Activated T-helper 1 cell treated with anti-CD3 and anti-CD28 coated beads, Interleukin-12 subunit alpha, Interleukin-12 subunit beta, Interleukin-2, Interleukin-4 antibody, amounts not matched to agents 30 ng/mL and 10 ng/mL and 1 ng/mL, durations not matched to agents 14 hours and 24 hours and 36 hours (primary cell): Measurements from ENCODE around the gene ATP1A2. TPM values are rescaled to one million over a fixed set of nuclear protein-coding genes. Genes with fewer than 3 reads are reported as not detected.

Source experiments
- DNase-seq: peaks from one replicate; pipeline ENCODE4 v3.0.0; 2021; ENCODE audit warnings: low spot score
- H3K27ac Mint-ChIP-seq: one replicate; pipeline ENCODE4 v1.8.0; 2021; ENCODE audit warnings: mild to moderate bottlenecking, mixed read lengths
- H3K27me3 Mint-ChIP-seq: one replicate; pipeline ENCODE4 v1.8.0; 2022; ENCODE audit warnings: mild to moderate bottlenecking, moderate library complexity, mixed read lengths; ENCODE audit not compliant: insufficient read depth
- H3K36me3 Mint-ChIP-seq: one replicate; pipeline ENCODE4 v1.8.0; 2021; ENCODE audit warnings: low read depth, mixed read lengths
- H3K4me1 Mint-ChIP-seq: one replicate; pipeline ENCODE4 v1.8.0; 2021; ENCODE audit warnings: low read depth, mixed read lengths
- H3K4me3 Mint-ChIP-seq: one replicate; pipeline ENCODE4 v1.8.0; 2021; ENCODE audit warnings: mild to moderate bottlenecking, moderate library complexity, mixed read lengths
- H3K9me3 Mint-ChIP-seq: one replicate; pipeline ENCODE4 v1.8.0; 2021; ENCODE audit warnings: mixed read lengths
- intact Hi-C: fragments of 100-400 bp; cut with micrococcal nuclease; formaldehyde crosslinking; loops from one replicate; pipeline ENCODE4 v1.15.1; 2024
- total RNA-seq: library from RNA; stranded (reverse); gene quantifications from 2 replicates; pipeline ENCODE4 v1.2.3, GENCODE V29; 2022

The ATP1A2 gene
- total RNA-seq, 1 donor from 2014 or later, result not detected

DNA sequence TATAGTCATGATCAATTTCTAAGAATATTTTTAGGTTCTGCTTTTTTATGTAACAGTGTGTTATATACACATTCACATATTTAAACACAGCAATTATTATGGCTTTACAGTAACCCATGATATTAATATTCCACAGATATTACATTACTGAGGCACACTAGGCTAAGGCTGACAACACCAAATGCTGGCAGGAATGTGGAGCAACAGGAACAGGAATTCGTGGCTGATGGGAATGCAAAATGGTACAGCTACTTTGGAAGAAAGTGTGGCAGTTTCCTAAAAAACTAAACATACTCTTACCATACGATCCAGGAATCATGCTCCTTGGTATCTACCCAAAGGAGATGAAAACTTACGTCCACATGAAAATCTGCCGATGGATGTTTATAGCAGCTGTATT lies 36.1 kb upstream of the ATP1A2 start:
- no peak for DNase-seq
- H3K4me3 Mint-ChIP-seq, result no peak overlapping the region
- H3K9me3 Mint-ChIP-seq, result no peaks in the 10 kb centered on the region
- intact Hi-C loops, result no loop called here
- H3K36me3 Mint-ChIP-seq, result no peaks in the 10 kb centered on the region
- peaks cover 55% of the 10 kb centered on the region for H3K27me3 Mint-ChIP-seq
- peaks cover 20% of the 10 kb centered on the region for H3K4me1 Mint-ChIP-seq
- no peak overlapping the region for H3K27ac Mint-ChIP-seq

DNA sequence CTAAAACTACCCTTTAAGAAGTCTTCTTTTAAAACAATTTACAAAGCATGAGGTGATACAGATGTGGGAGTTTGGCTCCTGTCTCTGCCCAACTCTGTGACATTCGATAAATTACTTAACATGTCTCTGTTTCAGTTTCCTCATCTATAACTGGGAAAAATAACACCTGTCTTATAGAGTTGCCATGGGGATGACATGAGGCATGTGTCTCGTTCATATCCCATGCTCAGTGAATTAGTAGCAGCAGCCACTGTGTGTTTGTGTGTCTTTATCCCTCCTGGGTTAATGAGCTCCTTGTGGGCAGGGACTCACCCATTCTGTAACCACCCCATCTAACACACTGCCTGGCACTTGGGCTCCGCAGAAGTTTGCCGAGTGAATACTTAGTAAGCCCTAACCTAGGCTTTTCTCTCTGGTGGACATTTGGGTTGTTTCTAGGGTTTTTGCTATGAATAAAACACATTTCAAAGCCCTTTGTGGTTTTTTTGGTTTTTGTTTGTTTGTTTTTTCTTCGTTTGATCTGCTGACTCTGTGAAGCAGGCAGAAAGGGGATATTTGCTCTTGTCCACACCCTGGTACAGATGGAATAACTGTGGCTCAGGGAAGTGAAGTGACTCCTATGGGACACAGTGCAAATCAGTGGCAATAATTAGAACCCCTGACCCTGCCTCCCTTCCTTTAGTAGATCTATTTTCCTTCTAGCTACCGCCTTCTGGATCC lies 35.0 kb upstream of the ATP1A2 start:
- intact Hi-C loops, result no loop called here
- H3K27ac Mint-ChIP-seq, result no peak overlapping the region

DNA sequence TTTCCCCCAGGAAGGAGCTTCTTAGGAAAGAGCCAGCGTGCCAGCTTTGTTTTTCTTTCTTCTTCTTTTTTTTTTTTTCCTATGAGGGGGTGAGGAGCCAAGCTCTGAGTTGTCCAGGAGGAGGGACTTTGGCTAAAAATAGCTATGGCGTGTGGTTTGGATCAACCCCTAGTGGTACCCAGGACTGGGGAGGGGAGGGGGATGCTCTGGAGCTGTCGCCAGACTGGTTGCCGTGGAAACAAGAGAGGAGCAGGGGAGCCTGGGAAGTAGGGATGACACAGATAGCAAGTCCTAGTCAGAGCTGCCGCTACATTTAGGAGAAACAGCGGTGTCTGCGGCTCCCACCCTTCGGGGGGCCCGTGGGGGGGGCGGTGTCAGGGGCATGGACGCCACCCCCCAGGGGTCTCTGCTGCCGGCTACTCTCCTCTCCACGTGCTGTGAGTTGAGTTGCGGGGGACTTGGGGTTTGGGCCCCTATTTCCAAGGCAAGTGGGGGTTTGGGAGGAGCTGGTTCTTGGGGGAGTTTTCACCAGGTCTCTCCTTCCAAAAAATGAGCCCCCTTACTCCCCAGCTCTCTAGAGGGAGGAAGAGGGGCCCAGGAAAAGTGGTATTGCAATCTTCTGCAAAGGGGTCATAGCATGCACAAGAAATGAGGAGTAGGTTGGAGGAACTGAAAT lies 34.2 kb upstream of the ATP1A2 start, which contains the start of gene KCNJ9:
Gene KCNJ9 (plus strand): TSS at position 278 of the 676 bp plus-strand sequence. CDS start 2,493 bp downstream, outside the sequence.
- Mint-ChIP-seq H3K27ac (no peak within 1 kb of the TSS), H3K9me3 (no peaks in the 10 kb centered on the region), H3K27me3 (peaks cover 54% of the 10 kb centered on the region), H3K36me3 (no peaks in the 10 kb centered on the region), H3K4me1 (peaks cover 28% of the 10 kb centered on the region), H3K4me3 (no peak within 1 kb of the TSS)
- no peak for DNase-seq
- intact Hi-C loops, result no loop called here

More for the DNA sequence above, 35.0 kb upstream of the ATP1A2 start:
- Mint-ChIP-seq H3K4me3 (no peak overlapping the region), H3K4me1 (peaks cover 23% of the 10 kb centered on the region), H3K9me3 (no peaks in the 10 kb centered on the region), H3K36me3 (no peaks in the 10 kb centered on the region), H3K27me3 (peaks cover 57% of the 10 kb centered on the region)
- no peak for DNase-seq

DNA sequence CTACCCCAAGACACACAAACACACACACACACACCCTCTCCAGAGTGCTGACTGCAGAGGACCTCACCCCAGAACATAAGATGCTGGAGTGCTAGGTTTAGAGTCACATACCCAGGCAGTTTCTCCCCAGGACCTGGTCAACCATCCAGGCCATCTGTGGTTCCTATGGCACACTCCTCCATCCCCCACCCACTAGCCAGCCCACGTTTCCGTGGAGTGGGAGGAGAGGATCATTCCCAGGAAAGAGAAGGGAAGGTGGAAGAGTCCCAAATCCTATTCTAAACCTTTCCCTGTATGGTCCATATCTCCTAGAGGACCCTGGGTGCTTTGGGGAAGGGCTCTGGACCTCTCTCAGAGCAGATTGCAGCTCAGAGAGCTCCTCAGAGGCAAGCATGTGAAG lies 33.1 kb upstream of the ATP1A2 start:
- Mint-ChIP-seq H3K27me3 (peaks cover 51% of the 10 kb centered on the region), H3K4me1 (peaks cover 28% of the 10 kb centered on the region), H3K9me3 (no peaks in the 10 kb centered on the region), H3K4me3 (no peak overlapping the region), H3K36me3 (no peaks in the 10 kb centered on the region), H3K27ac (no peak overlapping the region)
- no peak for DNase-seq
- intact Hi-C loops, result no loop called here

DNA sequence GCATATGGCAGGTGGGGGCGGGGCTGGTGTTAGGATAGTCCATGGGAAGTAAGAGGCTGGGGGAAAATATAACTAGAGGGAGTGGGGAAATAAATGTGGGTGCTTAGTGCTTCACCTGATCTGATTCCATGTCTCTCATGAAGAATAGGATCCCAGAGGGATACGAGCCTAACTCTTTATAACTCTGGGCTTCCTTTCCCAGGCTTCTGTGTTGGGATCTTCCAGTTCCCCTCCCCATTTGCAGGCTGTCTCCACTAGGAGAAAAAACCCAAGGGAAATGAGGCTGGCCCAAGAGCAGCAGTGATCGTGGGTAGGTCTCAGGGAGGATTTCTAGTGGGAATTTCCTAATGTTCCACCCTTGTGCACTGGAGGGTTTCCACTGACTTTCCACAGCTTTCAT lies 32.6 kb upstream of the ATP1A2 start:
- Mint-ChIP-seq H3K9me3 (no peaks in the 10 kb centered on the region), H3K27ac (no peak overlapping the region), H3K4me3 (peak overlapping the region; percentile 15), H3K4me1 (peaks cover 28% of the 10 kb centered on the region), H3K27me3 (peaks cover 50% of the 10 kb centered on the region), H3K36me3 (no peaks in the 10 kb centered on the region)
- intact Hi-C loops, result no loop called here
- DNase-seq, result no peak

DNA sequence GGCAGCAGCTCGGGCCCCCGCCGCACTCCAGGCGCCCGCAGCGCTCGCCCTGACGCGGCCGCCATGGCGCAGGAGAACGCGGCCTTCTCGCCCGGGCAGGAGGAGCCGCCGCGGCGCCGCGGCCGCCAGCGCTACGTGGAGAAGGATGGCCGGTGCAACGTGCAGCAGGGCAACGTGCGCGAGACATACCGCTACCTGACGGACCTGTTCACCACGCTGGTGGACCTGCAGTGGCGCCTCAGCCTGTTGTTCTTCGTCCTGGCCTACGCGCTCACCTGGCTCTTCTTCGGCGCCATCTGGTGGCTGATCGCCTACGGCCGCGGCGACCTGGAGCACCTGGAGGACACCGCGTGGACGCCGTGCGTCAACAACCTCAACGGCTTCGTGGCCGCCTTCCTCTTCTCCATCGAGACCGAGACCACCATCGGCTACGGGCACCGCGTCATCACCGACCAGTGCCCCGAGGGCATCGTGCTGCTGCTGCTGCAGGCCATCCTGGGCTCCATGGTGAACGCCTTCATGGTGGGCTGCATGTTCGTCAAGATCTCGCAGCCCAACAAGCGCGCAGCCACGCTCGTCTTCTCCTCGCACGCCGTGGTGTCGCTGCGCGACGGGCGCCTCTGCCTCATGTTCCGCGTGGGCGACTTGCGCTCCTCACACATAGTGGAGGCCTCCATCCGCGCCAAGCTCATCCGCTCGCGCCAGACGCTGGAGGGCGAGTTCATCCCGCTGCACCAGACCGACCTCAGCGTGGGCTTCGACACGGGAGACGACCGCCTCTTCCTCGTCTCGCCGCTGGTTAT lies 31.4 kb upstream of the ATP1A2 start:
- Mint-ChIP-seq H3K4me1 (peaks cover 22% of the 10 kb centered on the region), H3K36me3 (no peaks in the 10 kb centered on the region), H3K27ac (no peak overlapping the region), H3K9me3 (no peaks in the 10 kb centered on the region), H3K4me3 (peak overlapping the region; percentile 52), H3K27me3 (peaks cover 40% of the 10 kb centered on the region)
- intact Hi-C loops, result loop anchor here (1.0 kb wide), 3 partner anchors 38 to 148 kb away; no protein-coding TSS in a partner anchor
- DNase-seq, result peak; percentile 64

DNA sequence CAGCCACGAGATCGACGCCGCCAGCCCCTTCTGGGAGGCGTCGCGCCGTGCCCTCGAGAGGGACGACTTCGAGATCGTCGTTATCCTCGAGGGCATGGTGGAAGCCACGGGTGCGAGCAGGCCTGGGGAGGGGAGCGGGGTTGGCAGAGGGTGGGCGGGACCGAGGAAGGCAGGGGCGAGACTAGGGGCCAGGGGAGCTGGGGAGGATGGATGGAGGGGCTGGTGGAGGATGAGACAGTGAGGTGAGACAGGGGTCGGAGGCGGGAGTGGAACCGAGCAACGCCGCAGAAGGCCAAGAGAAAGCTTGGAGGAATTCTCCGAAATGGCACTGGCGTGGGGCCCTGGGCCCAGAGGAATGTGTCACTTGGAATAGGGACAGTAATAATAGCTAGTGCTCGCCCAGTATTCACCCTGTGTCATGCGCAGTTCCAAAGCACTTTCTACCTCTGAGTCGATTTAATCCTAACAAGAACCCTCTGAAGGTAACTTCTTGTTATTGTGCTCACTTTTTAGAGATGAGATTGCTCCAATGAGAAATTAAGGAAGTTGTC lies 30.7 kb upstream of the ATP1A2 start:
- intact Hi-C loops, result loop anchor here (1.0 kb wide), 6 partner anchors 14 to 291 kb away; partner anchors contain the start of gene KCNJ10
- Mint-ChIP-seq H3K36me3 (no peaks in the 10 kb centered on the region), H3K27me3 (peaks cover 34% of the 10 kb centered on the region), H3K9me3 (no peaks in the 10 kb centered on the region), H3K4me1 (peaks cover 22% of the 10 kb centered on the region), H3K27ac (no peak overlapping the region), H3K4me3 (no peak overlapping the region)
- DNase-seq, result no peak

DNA sequence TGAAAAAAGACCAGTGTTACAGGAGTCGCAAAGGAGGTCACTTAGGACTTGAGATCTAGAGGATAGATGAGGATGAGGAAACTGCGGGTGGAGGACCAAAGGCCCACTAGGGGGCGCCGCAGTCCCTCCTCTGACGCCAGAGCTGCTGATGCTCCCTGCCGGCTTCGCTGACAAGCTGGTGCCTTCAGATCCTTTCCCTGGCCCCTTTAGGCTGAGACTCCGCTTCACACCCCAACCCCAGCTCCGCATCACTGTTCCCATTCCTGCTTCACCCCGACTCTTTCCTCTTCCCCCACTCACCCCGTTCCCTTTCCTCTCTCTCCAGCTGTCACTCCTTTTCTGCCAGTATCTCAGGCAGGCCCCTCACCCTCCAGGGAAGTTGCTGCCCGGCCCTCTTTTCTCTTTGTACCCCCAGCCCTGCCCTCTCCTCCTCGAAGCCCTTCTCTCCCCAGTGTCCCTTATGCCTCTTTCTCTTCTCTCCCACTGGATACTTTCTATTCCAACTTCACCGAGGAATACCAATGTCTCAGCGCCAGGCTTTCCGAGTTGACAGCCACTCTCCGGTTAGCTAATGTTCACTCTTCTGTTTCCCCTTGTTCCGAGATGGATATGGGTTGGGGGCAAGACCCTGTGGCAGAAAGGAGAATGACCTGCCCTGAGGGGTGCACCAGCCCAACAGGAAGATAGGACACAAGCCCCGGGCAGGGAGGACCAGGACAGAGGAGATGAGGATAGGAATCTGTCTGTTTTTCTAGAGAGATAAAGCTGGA lies 29.7 kb upstream of the ATP1A2 start:
- Mint-ChIP-seq H3K4me3 (no peak overlapping the region), H3K36me3 (no peaks in the 10 kb centered on the region), H3K9me3 (no peaks in the 10 kb centered on the region), H3K27ac (no peak overlapping the region), H3K27me3 (peaks cover 26% of the 10 kb centered on the region), H3K4me1 (peaks cover 17% of the 10 kb centered on the region)
- DNase-seq, result peak; percentile 56
- intact Hi-C loops, result loop anchor here (1.0 kb wide), 3 partner anchors 13 to 290 kb away; partner anchors contain the start of gene KCNJ10

DNA sequence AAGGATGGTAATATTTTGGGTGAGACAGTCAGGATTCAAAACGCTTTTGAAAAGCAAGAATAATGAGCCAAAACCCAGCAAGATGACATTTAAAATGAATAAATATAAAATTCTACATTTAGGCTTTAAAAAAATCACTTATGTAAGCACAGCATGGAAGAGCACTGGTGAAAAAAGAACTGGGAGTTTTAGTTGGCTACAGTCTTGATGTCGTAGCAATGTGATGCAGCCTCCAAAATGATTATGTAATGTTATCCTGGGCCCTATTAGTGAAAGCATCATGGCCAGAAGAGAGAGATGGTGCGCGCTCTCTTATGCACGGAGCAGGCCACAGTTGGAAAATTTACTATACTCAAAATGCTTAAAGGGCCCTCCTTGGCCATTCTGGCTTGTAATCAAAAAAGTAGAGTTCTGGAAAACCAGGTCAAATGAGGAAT lies 29.1 kb upstream of the ATP1A2 start:
- Mint-ChIP-seq H3K4me1 (peaks cover 12% of the 10 kb centered on the region), H3K27me3 (peaks cover 20% of the 10 kb centered on the region), H3K9me3 (no peaks in the 10 kb centered on the region), H3K4me3 (no peak overlapping the region), H3K36me3 (no peaks in the 10 kb centered on the region), H3K27ac (no peak overlapping the region)
- DNase-seq, result no peak
- intact Hi-C loops, result no loop called here

DNA sequence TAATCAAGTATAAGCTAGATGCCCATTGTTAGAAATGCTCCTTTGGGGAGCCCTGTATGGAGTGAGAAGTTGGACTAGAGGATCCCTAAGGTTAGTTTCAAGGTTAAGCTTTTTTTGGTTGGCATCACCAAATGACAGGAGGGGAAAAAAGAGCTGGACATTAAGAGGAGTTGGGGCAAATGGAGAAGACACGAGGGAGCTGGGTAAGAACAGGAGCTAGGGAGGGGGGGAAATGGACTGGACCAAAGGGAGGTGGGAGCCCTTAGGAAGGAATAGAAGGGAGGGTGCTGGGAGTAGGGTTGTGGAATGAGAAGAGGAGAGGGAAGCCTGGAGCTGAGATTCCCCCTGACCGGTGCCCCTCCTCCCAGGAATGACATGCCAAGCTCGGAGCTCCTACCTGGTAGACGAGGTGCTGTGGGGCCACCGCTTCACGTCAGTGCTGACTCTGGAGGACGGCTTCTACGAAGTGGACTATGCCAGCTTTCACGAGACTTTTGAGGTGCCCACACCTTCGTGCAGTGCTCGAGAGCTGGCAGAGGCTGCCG lies 28.4 kb upstream of the ATP1A2 start:
- Mint-ChIP-seq H3K4me3 (no peak overlapping the region), H3K4me1 (peaks cover 12% of the 10 kb centered on the region), H3K36me3 (peaks cover 2% of the 10 kb centered on the region), H3K9me3 (no peaks in the 10 kb centered on the region), H3K27me3 (peaks cover 16% of the 10 kb centered on the region), H3K27ac (no peak overlapping the region)
- DNase-seq, result no peak
- intact Hi-C loops, result no loop called here

DNA sequence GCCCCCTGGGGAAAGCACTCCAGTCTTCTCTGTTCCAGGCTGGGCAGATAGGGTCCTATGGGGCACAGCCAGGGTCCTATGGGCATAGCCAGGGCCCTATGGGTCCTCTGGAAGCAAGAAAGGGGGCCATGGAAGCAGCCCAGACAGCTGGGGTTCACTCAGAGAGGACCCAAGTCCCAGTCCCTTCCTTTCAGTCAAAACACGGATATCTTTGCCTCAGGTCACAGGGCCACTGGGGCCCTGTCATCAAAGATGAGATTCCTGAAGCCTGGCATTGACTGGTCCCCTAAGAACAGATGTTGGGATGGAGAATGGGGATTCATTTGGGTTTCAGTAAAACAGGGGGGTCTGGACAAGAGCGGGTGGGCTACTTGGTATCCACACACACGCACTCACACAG lies 25.7 kb upstream of the ATP1A2 start:
- intact Hi-C loops, result no loop called here
- DNase-seq, result no peak
- no peak overlapping the region for H3K4me3 Mint-ChIP-seq
- H3K36me3 Mint-ChIP-seq, result peaks cover 2% of the 10 kb centered on the region
- no peaks in the 10 kb centered on the region for H3K9me3 Mint-ChIP-seq
- peaks cover 7% of the 10 kb centered on the region for H3K4me1 Mint-ChIP-seq
- H3K27me3 Mint-ChIP-seq, result no peaks in the 10 kb centered on the region
- no peak overlapping the region for H3K27ac Mint-ChIP-seq

DNA sequence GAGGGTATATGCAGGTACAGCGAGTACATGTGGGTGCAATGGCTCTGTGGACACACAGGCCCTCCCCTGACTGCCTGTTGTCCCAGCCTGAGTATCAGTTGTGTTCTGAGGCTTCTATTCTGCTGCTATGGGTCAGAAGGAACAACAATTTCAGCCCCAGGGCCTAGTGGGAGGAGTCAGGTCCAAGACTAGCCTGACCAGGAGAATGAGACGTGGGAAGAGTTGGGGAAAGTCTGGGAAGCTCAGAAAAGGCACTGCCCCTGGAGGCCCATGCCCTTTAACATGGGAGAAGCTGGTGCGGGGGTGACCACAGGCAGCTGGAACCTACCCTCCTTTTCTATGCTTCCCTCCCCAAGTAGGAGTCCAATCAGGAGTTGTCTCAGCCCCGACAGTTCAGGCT lies 24.8 kb upstream of the ATP1A2 start:
- intact Hi-C loops, result no loop called here
- DNase-seq, result no peak
- Mint-ChIP-seq H3K9me3 (no peaks in the 10 kb centered on the region), H3K4me3 (no peak overlapping the region), H3K27ac (no peak overlapping the region), H3K27me3 (no peaks in the 10 kb centered on the region), H3K4me1 (peaks cover 4% of the 10 kb centered on the region), H3K36me3 (peaks cover 2% of the 10 kb centered on the region)
